ENCODE results near the gene SERPINA12. TPM values are rescaled to one million over a fixed set of nuclear protein-coding genes. Genes with fewer than 3 reads are reported as not detected.

Gene SERPINA12
- total and polyA plus RNA-seq, 2 of the 13 experiments (the other 11 are each of a cell fraction or from before 2014, with no cell fraction given), result 0.08 TPM; not detected in 1

DNA sequence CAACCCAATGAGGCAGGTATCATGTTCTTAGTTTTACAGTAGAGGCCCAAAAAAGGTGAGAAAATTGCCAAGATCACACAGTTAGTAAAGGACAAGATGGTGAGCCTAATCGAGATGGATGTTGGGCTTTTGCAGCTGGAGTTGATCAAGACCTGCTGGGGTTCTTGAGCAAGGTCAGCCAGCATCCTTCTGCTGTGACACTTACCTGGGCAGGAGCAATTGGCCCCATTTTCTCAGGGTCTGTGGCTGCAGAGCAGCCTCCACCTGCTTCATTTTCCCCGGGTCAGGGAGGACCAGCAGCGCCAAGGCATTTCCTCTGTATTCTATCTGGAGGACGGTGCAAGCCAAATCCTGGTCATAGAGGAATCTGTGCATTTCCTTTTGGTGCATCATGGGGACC is 63.1 kb downstream of the SERPINA12 start (continued):
- TF ChIP-seq, protein P1, sequence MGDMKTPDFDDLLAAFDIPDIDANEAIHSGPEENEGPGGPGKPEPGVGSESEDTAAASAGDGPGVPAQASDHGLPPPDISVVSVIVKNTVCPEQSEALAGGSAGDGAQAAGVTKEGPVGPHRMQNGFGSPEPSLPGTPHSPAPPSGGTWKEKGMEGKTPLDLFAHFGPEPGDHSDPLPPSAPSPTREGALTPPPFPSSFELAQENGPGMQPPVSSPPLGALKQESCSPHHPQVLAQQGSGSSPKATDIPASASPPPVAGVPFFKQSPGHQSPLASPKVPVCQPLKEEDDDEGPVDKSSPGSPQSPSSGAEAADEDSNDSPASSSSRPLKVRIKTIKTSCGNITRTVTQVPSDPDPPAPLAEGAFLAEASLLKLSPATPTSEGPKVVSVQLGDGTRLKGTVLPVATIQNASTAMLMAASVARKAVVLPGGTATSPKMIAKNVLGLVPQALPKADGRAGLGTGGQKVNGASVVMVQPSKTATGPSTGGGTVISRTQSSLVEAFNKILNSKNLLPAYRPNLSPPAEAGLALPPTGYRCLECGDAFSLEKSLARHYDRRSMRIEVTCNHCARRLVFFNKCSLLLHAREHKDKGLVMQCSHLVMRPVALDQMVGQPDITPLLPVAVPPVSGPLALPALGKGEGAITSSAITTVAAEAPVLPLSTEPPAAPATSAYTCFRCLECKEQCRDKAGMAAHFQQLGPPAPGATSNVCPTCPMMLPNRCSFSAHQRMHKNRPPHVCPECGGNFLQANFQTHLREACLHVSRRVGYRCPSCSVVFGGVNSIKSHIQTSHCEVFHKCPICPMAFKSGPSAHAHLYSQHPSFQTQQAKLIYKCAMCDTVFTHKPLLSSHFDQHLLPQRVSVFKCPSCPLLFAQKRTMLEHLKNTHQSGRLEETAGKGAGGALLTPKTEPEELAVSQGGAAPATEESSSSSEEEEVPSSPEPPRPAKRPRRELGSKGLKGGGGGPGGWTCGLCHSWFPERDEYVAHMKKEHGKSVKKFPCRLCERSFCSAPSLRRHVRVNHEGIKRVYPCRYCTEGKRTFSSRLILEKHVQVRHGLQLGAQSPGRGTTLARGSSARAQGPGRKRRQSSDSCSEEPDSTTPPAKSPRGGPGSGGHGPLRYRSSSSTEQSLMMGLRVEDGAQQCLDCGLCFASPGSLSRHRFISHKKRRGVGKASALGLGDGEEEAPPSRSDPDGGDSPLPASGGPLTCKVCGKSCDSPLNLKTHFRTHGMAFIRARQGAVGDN (CRISPR knock-in tag; IDR thresholded peaks at IDR 0.05), result 0 out of 2 replicates have a peak, but pooled peaks have one; percentile 17
- TF ChIP-seq ZNF234 (CRISPR knock-in tag; conservative IDR thresholded peaks at IDR 0.05) (no peak), MAZ (IDR thresholded peaks at IDR 0.05; ENCODE audit: borderline replicate concordance, low read depth, low read length) (no peak), MAZ (CRISPR knock-in tag; IDR thresholded peaks at IDR 0.05; ENCODE audit: low read depth) (no peak)

DNA sequence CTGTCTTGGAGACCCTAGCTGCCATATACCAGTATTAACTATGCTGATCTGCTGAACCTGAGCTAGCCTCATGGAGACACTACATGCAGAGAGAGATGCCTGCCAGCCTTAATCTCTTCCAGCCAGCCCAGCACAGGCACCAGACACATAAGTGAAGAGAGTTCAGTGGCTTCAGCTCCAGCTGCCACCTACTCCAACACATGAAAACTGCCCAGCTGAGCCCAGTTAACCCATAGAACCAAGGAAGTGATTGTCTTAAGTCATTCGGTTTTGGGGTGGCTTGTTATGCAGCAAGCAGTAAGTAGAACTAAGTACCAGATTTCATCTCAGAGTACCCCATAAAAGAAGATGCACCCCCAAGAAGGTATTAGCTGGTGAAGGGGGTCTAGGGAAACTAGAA is 64.3 kb downstream of the SERPINA12 start:
- in situ Hi-C loops (cut with HindIII; ENCODE audit: extremely low pct_ligation_motif_present, low pct_unique_long_range_greater_than_20kb) (no loop called here), intact Hi-C loops (cut with micrococcal nuclease; ENCODE audit: unreplicated experiment) (no loop called here)
- Histone ChIP-seq H3K9me3 (ENCODE audit: low read length) (no peaks in the 10 kb centered on the region), H4K20me1 (ENCODE audit: insufficient read depth, low read length) (no peaks in the 10 kb centered on the region), H3K4me3 (replicated peaks in 1 of 3; ENCODE audit: insufficient read depth in 1 of 3, low read depth in 2 of 3, low read length in 3 of 3) (no peak overlapping the region), H2AFZ (ENCODE audit: low read length) (no peak overlapping the region), H3K27ac (ENCODE audit: extremely low read length, insufficient read depth, low read length) (no peak overlapping the region), H3K27me3 (ENCODE audit: control insufficient read depth in 1 of 2, insufficient read depth in 2 of 2, low read length in 2 of 2) (no peaks in the 10 kb centered on the region), H3K36me3 (replicated peaks in 1 of 2; ENCODE audit: control insufficient read depth in 1 of 2, insufficient read depth in 2 of 2, low read length in 2 of 2) (peaks cover 0 to 42% of the 10 kb centered on the region in 2 experiments), H3K9ac (ENCODE audit: insufficient read depth, low read depth, low read length) (no peak overlapping the region), H3K4me2 (ENCODE audit: low read depth, low read length) (no peak overlapping the region), H3K4me1 (ENCODE audit: insufficient read depth, low read length) (peaks cover 58% of the 10 kb centered on the region), H3K79me2 (ENCODE audit: insufficient read depth, low read length) (peaks cover 27% of the 10 kb centered on the region)
- ChIA-PET CTCF (ENCODE audit: low intra/inter-chr PET ratio, low total read pairs) (no interaction called here), POLR2A (no interaction called here)
- no peak for FAIRE-seq
- no peak for ATAC-seq
- no peak for DNase-seq (ENCODE audit: low spot score)
- TF ChIP-seq ZNF329 (CRISPR knock-in tag; IDR thresholded peaks at IDR 0.05; ENCODE audit: low read depth) (no peak), ZNF331 (CRISPR knock-in tag; IDR thresholded peaks at IDR 0.05) (peak; percentile 76; the same call in 1 of the 2 replicates)
- BruUV-seq (replicated peaks), result no TSS peak
- 77% methylated on average over 1 of the region's 1 CpG for WGBS (ENCODE audit: low lambda C conversion rate)

Data from HepG2 (cell line).